GM12872 (cell line): ENCODE data around the gene ATP13A2.

Experiments used
- TF ChIP-seq, protein P1 (sequence below): IDR thresholded peaks from 3 replicates; pipeline ENCODE4 v1.5.1; 2011; ENCODE audit warnings: low read depth, mild to moderate bottlenecking, low read length, moderate library complexity; ENCODE audit not compliant: insufficient read depth

ATP13A2 gene

DNA sequence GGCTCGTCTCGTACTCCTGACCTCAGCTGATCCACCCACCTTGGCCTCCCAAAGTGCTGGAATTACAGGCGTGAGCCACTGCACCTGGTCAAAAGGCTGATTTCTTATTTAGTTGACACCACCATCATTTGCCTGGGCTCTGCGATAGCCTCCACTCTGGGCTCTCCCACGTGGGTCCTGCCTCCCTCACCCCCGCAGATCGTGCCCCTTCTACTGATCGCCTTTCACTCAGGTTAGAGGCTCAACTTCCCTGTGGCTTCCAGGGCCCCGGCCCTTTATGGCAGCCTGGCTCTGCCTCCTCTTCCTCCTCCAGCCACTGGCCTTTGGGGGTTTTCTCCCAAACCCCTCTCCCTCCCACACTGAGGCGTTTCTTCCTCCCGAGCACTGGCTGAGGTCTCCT is 28.8 kb downstream of the ATP13A2 start:
- TF ChIP-seq, protein P1, sequence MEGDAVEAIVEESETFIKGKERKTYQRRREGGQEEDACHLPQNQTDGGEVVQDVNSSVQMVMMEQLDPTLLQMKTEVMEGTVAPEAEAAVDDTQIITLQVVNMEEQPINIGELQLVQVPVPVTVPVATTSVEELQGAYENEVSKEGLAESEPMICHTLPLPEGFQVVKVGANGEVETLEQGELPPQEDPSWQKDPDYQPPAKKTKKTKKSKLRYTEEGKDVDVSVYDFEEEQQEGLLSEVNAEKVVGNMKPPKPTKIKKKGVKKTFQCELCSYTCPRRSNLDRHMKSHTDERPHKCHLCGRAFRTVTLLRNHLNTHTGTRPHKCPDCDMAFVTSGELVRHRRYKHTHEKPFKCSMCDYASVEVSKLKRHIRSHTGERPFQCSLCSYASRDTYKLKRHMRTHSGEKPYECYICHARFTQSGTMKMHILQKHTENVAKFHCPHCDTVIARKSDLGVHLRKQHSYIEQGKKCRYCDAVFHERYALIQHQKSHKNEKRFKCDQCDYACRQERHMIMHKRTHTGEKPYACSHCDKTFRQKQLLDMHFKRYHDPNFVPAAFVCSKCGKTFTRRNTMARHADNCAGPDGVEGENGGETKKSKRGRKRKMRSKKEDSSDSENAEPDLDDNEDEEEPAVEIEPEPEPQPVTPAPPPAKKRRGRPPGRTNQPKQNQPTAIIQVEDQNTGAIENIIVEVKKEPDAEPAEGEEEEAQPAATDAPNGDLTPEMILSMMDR = no peak

DNA sequence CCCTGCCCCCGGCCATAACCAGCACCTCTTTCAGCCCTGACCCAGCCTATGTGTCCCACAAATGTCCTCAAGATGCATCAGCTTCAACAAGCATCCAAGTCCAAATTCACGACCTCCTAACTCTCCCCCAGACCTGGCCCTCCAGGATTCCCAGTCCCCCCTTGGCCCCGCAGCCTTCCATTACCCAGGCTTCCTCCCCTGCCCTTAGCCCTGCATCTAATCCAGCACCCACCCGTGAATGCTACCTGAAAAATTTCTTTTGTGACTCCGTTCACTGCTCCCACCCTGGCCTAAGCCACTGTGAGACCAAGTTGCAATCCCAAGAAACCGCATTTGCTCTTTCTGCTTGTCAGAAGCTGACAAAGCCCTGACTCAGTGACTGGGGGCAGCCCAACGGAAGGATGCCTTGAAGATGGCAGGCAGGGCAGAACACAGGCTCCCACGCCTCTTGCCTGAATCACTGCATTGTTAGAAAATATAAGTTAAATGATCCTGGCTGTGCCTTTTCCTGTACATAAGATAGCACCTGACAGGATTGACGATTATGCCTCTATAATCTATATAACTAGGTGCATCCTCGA is 30.4 kb downstream of the ATP13A2 start:
- TF ChIP-seq, protein P1 = no peak

DNA sequence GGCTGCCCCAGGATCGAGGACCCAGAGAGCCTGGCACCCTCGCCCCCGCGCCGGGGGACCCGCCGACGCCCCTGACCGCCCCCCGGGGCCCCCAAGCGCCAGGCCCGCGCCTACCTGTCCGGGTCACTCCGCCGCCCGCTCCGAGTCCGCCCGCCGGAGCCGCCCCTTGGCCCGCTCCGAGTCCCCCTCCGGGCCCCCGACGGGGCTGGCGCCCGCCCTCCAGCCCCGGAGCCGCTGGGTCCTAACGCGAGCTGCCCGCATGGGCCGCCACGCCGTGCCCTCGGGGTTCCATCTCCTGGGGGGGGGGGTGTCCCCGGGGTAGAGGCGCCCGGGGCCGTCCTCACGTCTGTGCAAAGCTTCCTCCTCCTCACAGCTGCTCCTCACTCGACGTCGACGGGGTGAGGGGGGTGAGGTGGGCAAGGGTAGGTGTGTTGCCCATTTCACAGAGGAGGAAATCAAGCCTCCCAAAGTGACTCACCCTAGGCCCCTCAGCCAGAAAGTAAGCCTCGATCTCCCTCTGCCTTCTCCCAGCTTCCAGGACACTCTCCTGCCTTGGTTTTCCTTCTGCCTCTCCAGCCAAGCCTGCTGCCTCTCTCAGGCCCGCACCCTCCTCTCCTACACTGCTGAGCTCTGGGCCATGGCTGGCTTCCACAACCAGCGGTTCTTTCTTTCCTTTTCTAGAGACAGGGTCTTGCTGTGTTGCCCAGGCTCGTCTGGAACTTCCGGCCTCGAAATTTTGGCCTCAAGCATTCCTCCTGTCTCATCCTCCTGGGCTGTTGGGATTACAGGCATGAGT is 31.1 kb downstream of the ATP13A2 start, which contains the start of gene MFAP2:
Gene MFAP2 (minus strand): TSS at position 148 of the 796 bp plus-strand sequence. CDS start 2,347 bp downstream, outside the sequence.
- TF ChIP-seq, protein P1 = no peak

DNA sequence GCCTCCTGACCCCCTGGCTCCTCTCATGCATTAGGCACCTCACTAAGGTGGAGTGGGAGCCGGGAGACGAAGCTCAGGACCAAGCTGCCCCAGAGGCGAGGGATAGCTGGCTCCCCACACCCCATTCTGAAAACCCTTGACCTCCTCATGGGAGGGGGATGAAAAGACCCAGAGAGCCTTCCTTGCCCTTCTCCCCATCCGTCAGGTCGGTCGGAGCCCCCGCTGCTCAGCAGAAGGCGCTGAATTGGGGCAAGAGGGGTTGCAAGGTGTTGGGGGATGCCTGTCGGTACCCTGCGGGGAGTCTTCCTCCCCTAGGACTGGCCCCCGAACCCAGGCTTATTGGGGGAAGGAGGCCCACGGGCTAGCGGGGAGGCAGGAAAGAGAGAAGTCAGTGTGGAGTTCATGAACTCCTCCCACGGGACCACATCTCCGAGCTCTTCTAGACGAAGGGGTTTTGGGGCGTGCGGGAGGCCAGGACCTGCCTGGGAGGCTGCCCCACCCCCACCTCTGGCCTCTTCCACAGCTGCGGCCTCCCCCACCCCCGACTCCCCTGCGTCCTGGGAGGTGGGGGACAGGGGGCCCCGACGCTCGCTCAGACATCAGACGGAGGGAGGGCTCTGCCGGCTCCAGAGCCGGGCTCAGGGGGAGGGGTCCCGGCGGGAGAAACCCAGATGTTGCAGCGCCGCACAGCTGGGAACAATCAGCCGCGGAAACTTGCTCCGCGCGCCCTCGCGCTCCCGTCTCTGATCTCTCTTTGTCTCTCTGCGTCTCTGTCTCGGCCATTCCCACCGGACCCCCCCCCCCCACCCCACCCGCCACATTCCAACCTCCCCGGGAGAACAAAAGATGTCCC is 32.0 kb downstream of the ATP13A2 start:
- TF ChIP-seq, protein P1 = no peak

DNA sequence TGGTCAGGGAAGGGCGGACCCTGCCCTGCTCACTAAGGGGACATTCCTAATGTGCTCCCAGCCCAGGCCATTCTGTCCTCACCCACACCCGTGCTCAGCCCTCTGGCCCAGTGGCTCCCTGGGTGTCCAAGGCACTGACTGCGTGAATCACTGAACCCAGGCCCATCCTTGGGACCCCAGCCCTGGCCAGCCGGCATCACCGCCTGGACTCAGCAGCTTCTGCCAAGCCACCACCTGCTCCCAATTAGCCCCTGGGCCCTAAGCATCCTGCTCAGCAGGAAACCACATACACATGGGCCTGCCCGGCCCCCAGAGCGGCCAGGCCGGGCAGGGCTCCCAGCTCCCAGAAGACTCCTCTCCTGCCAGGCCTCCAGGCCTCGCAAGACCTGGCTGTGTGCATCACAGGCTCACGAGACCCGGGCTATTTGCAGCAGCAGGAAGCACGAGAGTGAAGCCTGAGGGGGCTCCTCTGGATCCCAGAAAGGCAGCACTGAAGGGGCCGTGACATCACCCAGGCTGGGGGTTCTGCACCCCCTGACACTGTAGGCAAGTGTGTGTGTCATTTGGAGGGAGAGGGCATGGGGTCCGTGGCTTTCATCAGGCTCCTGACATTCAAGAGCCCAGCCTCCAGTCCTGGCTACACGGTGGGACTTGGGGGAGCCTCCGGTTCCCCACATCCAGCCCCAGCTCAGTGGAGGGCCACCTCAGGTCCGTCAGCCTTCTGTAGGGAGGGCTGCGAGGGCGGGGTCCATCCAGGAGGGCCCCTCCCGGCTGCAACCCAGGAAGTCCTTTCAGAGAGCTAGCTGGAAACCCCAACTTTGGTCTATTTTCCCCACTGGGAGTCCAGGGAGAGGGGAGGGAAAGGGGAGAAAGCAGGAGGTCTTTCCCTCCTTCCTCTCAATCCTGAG is 32.9 kb downstream of the ATP13A2 start:
- TF ChIP-seq, protein P1 = no peak

DNA sequence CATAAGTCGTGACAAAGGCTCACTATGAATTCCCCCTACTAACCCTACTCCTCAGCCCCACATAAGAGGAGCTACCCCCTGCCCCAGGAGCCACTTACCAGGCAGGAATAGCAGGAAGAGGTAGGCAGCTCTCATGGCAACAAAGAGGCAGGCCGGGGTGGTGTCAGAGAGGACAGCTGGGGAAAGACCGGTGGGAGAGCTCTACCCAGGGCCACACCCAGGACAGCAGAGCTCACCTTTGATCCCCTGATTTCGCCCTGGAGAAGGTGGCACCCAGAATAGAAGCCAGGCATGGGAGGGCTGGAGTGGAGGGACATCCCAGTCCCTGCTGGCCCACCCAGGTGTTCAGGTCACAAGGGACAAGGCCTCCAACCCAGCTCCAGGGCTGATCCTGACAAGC is 33.6 kb downstream of the ATP13A2 start:
- TF ChIP-seq, protein P1 = no peak
